Activated CD8-positive, alpha-beta T cell treated with anti-CD3 and anti-CD28 coated beads, Interleukin-2, amount 10 ng/mL, durations not matched to agents 7 days and 5 days (primary cell): Measurements from ENCODE around the gene ZDHHC13. TPM values are rescaled to one million over a fixed set of nuclear protein-coding genes. Genes with fewer than 3 reads are reported as not detected.

Experiments used
- ATAC-seq: fragments of 150-1000 bp; cut with Tn5 transposase; one replicate; pipeline ENCODE4 v1.10.0; 2021; ENCODE audit warnings: moderate library complexity
- CTCF ChIA-PET: fragments of 350-600 bp; sonication (Branson Sonifier 250); formaldehyde crosslinking; loops from one replicate; lab custom pipeline; 2021; ENCODE audit warnings: antibody characterized with exemption; lab: Charles Lee
- POLR2A ChIA-PET: fragments of 350-600 bp; sonication (Branson Sonifier 250); formaldehyde crosslinking; loops from one replicate; lab custom pipeline; 2021; ENCODE audit warnings: antibody characterized with exemption; lab: Charles Lee
- DNase-seq: peaks from one replicate; pipeline ENCODE4 v3.0.0-alpha.2; 2020
- H3K27ac Mint-ChIP-seq: one replicate; pipeline ENCODE4 v1.8.0; 2021; ENCODE audit warnings: mild to moderate bottlenecking, mixed read lengths
- H3K27me3 Mint-ChIP-seq: one replicate; pipeline ENCODE4 v1.8.0; 2021; ENCODE audit warnings: low read depth, mixed read lengths
- H3K36me3 Mint-ChIP-seq: one replicate; pipeline ENCODE4 v1.8.0; 2021; ENCODE audit warnings: low read depth, mixed read lengths
- H3K4me1 Mint-ChIP-seq: one replicate; pipeline ENCODE4 v1.8.0; 2021; ENCODE audit warnings: low read depth, mixed read lengths
- H3K4me3 Mint-ChIP-seq: one replicate; pipeline ENCODE4 v1.8.0; 2021; ENCODE audit warnings: mild to moderate bottlenecking, mixed read lengths
- H3K9me3 Mint-ChIP-seq: one replicate; pipeline ENCODE4 v1.8.0; 2022; ENCODE audit warnings: mixed read lengths; ENCODE audit not compliant: insufficient read depth
- total RNA-seq, 2 experiments: library from RNA; stranded (reverse); gene quantifications; one replicate each; pipeline ENCODE4 v1.2.3, GENCODE V29; 2021

The ZDHHC13 gene, protein sequence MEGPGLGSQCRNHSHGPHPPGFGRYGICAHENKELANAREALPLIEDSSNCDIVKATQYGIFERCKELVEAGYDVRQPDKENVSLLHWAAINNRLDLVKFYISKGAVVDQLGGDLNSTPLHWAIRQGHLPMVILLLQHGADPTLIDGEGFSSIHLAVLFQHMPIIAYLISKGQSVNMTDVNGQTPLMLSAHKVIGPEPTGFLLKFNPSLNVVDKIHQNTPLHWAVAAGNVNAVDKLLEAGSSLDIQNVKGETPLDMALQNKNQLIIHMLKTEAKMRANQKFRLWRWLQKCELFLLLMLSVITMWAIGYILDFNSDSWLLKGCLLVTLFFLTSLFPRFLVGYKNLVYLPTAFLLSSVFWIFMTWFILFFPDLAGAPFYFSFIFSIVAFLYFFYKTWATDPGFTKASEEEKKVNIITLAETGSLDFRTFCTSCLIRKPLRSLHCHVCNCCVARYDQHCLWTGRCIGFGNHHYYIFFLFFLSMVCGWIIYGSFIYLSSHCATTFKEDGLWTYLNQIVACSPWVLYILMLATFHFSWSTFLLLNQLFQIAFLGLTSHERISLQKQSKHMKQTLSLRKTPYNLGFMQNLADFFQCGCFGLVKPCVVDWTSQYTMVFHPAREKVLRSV
- total RNA-seq = 10 to 100 TPM; 23.9 to 25.7 TPM

- POLR2A ChIA-PET = no interaction called here
- ATAC-seq = peak; percentile 100
- Mint-ChIP-seq H3K27ac (peak within 1 kb of the TSS; percentile 88), H3K27me3 (peaks cover 10% of the 10 kb centered on the region), H3K4me1 (peaks cover 41% of the 10 kb centered on the region), H3K36me3 (peaks cover 36% of the 10 kb centered on the region), H3K9me3 (no peaks in the 10 kb centered on the region), H3K4me3 (peak within 1 kb of the TSS; percentile 88)
- CTCF ChIA-PET = interaction anchor here (0.8 to 1.8 kb wide), 2 partner anchors 28 to 40 kb away, joined by 3 to 13 read pairs; no protein-coding TSS in a partner anchor
- peak; percentile 96 for DNase-seq
Measured at GRCh38 chr11:19116971-19117759, at the start of gene ZDHHC13. ZDHHC13 (plus strand) TSS chr11:19117168; CDS start chr11:19117250, 82 bp downstream.

GRCh38 chr11:19071255-19071654 is 45.7 kb upstream of the ZDHHC13 start:
- Mint-ChIP-seq H3K36me3 (no peaks in the 10 kb centered on the region), H3K9me3 (no peaks in the 10 kb centered on the region), H3K4me3 (no peak overlapping the region), H3K4me1 (no peaks in the 10 kb centered on the region), H3K27me3 (peaks cover 19% of the 10 kb centered on the region), H3K27ac (no peak overlapping the region)
- DNase-seq = peak; percentile 69
- ChIA-PET CTCF (interaction anchor here (0.6 to 2.4 kb wide), 51 partner anchors 9 to 710 kb away, joined by 3 to 25 read pairs (median 4); partner anchors contain the start of genes E2F8 and MRGPRX2), POLR2A (no interaction called here)
- ATAC-seq = peak; percentile 95

DNA sequence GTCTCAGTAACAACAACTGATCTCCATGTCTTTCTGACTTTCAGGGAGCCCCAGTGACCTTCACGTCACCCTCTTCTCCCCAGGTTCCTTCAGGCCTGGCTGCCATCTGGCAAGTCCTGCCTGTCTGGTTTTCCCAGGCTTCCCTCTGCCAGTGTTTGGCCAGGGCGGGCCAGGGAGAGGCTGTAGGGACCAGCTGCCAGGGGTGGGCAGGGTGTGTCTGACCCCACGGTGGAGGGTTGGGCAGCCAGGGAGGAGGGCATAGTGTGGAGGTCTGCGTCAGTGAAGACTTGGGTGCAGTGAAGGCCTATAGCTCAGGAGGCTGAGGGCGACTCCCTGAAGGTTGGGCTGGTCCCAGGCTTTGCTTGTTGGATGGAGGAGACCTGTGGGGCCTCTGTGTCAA is 44.5 kb upstream of the ZDHHC13 start:
- no peak for ATAC-seq

DNA sequence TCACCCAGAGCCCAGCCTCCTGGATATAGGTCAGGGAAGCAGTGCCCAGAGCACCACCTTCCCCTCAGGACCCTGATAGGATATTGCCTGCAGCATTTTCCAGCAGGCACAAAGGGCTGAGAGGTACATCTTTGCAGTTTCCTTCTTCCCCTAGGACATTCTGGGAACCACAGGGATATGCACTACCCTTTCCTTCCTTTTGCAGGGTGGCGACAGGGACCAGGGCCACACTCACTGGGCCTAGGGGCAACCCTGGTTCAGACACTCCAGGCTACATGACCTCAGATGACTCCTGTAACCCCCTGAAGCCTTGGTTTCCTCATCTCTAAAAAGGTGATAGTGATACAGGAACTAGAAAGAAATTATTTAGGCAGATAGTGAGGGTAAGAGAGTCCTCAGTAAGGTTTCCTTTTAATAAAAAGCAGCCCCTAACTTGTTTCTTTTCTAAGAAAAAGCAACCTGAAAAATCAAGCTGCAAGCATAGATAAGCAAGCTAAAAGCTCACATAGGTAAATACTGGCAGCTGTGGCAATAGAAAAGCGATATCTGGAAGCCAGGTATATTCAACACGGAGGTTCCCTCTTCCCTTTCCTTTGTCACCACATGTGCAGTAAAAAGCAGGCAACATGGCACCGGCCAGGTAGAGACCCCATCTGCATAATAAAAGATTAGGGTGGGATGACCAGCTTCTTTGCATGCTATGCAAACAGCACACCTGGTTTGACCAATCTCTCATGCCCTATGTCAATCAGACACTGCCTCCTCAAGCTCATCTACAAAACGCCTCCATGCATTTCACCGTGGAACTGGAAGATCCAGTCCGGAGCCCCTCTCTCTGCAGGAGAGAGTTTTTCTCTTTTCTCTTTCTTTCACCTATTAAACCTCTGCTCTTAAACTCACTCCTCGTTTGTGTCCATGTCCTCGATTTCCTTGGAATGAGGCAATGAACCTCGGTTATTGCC is 43.2 kb upstream of the ZDHHC13 start:
- ATAC-seq (no peak), DNase-seq (no peak)
- H3K36me3 Mint-ChIP-seq = no peaks in the 10 kb centered on the region
- no peak overlapping the region for H3K27ac Mint-ChIP-seq
- ChIA-PET CTCF (no interaction called here), POLR2A (no interaction called here)
- no peaks in the 10 kb centered on the region for H3K4me1 Mint-ChIP-seq
- H3K9me3 Mint-ChIP-seq = no peaks in the 10 kb centered on the region
- no peak overlapping the region for H3K4me3 Mint-ChIP-seq
- peaks cover 12% of the 10 kb centered on the region for H3K27me3 Mint-ChIP-seq

More for the DNA sequence above, 44.5 kb upstream of the ZDHHC13 start:
- POLR2A ChIA-PET = no interaction called here
- no peak overlapping the region for H3K27ac Mint-ChIP-seq
- peaks cover 12% of the 10 kb centered on the region for H3K27me3 Mint-ChIP-seq
- no peaks in the 10 kb centered on the region for H3K36me3 Mint-ChIP-seq
- DNase-seq = no peak
- no peaks in the 10 kb centered on the region for H3K9me3 Mint-ChIP-seq
- no peaks in the 10 kb centered on the region for H3K4me1 Mint-ChIP-seq
- no peak overlapping the region for H3K4me3 Mint-ChIP-seq
- CTCF ChIA-PET = interaction anchor here (2.1 kb wide), 1 partner anchor 49 kb away, joined by 8 read pairs; no protein-coding TSS in a partner anchor

GRCh38 chr11:19075636-19076035 is 41.3 kb upstream of the ZDHHC13 start:
- no peak overlapping the region for H3K27ac Mint-ChIP-seq
- H3K4me1 Mint-ChIP-seq = no peaks in the 10 kb centered on the region
- no peak for ATAC-seq
- no peak for DNase-seq
- H3K27me3 Mint-ChIP-seq = peaks cover 15% of the 10 kb centered on the region
- no peak overlapping the region for H3K4me3 Mint-ChIP-seq
- POLR2A ChIA-PET = no interaction called here
- CTCF ChIA-PET = interaction anchor here (1.0 to 3.8 kb wide), 6 partner anchors 17 to 354 kb away, joined by 3 to 11 read pairs (median 3); no protein-coding TSS in a partner anchor
- H3K36me3 Mint-ChIP-seq = no peaks in the 10 kb centered on the region
- no peaks in the 10 kb centered on the region for H3K9me3 Mint-ChIP-seq

GRCh38 chr11:19076744-19077589 is 40.0 kb upstream of the ZDHHC13 start:
- no peak overlapping the region for H3K4me3 Mint-ChIP-seq
- CTCF ChIA-PET = interaction anchor here (0.6 to 3.8 kb wide), 27 partner anchors 9 to 637 kb away, joined by 3 to 13 read pairs (median 4); partner anchors contain the start of genes MRGPRX2 and ZDHHC13
- ATAC-seq (peak; percentile 68), DNase-seq (peak; percentile 69)
- POLR2A ChIA-PET = no interaction called here
- H3K27ac Mint-ChIP-seq = no peak overlapping the region
- H3K36me3 Mint-ChIP-seq = no peaks in the 10 kb centered on the region
- H3K27me3 Mint-ChIP-seq = peaks cover 18% of the 10 kb centered on the region
- no peaks in the 10 kb centered on the region for H3K9me3 Mint-ChIP-seq
- no peaks in the 10 kb centered on the region for H3K4me1 Mint-ChIP-seq

- Mint-ChIP-seq H3K36me3 (no peaks in the 10 kb centered on the region), H3K27me3 (peaks cover 18% of the 10 kb centered on the region), H3K9me3 (no peaks in the 10 kb centered on the region), H3K4me3 (no peak overlapping the region), H3K4me1 (no peaks in the 10 kb centered on the region), H3K27ac (no peak overlapping the region)
- ChIA-PET CTCF (interaction anchor here (1.6 to 3.8 kb wide), 9 partner anchors 10 to 152 kb away, joined by 4 to 13 read pairs (median 7); partner anchors contain the start of gene ZDHHC13), POLR2A (interaction anchor here (0.7 kb wide), 1 partner anchor 83 kb away, joined by 3 read pairs; no protein-coding TSS in a partner anchor)
- DNase-seq = no peak
- ATAC-seq = no peak
Measured at GRCh38 chr11:19077965-19078364, 39.0 kb upstream of the ZDHHC13 start.

DNA sequence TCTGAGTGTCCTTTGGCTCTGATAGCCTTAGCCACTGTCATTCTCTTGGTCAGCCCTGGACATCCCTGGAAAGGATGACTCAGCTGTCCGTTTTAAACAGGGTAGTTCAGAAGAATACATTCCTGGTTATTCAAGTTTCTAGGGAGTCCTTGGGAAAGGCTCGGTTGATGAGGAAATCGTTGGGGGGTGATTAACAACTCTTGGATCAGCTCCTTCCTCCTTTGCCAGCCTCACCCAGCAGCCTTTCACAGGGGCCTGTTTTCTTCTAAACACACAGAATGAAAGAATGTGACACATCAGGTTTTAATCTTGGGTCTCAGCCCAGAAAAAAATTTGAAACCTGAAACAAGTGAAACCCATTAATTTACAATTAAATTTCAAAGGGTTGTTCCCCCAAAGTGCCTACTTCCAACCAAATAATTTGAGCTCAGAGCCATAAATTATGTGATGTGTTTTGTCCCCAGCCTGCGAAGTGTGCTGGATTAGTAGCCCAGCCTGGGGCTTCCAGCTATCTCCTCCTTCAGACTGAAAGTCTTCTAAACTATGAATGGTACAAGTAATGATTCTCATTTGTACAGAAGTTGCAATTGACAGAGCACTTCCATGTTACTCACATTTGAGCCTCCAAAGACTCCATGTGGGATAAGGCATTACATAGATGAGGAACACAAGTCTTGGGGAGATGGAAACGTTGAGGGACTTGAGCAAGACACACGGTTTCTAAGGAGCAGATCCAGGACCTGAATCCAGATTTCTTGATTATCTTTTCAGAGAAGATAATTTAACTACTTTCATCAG is 37.1 kb upstream of the ZDHHC13 start:
- H3K9me3 Mint-ChIP-seq = no peaks in the 10 kb centered on the region
- no peak for DNase-seq
- H3K27me3 Mint-ChIP-seq = peaks cover 24% of the 10 kb centered on the region
- ChIA-PET POLR2A (interaction anchor here (0.9 kb wide), 1 partner anchor 12 kb away, joined by 3 read pairs; no protein-coding TSS in a partner anchor), CTCF (interaction anchor here (3.3 kb wide), 1 partner anchor 9 kb away, joined by 24 read pairs; no protein-coding TSS in a partner anchor)
- no peaks in the 10 kb centered on the region for H3K4me1 Mint-ChIP-seq
- no peak overlapping the region for H3K4me3 Mint-ChIP-seq
- ATAC-seq = no peak
- H3K36me3 Mint-ChIP-seq = no peaks in the 10 kb centered on the region
- no peak overlapping the region for H3K27ac Mint-ChIP-seq

DNA sequence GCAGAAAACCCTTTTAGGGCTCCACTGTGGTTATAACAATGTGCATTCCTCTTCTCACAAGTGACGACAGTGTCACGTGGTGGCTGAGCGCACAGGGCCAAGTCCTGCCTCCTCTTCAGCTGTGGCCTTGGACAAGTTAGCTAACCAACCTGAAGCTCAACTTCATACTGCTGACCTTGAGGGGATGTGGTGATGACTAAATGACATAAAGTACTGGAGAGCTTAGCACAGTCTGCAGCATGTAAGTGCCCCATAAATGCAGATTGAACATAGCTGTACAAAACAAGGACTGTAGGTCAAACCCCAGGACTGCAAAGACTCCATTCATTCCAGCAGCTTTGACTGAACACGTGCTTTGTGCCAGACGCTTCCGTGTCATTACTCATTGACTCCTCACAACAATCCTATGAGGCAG is 36.4 kb upstream of the ZDHHC13 start:
- no peaks in the 10 kb centered on the region for H3K36me3 Mint-ChIP-seq
- H3K27ac Mint-ChIP-seq = no peak overlapping the region
- POLR2A ChIA-PET = interaction anchor here (0.9 kb wide), 1 partner anchor 12 kb away, joined by 3 read pairs; no protein-coding TSS in a partner anchor
- ATAC-seq (no peak), DNase-seq (no peak)
- H3K4me1 Mint-ChIP-seq = no peaks in the 10 kb centered on the region
- no peak overlapping the region for H3K4me3 Mint-ChIP-seq
- no peaks in the 10 kb centered on the region for H3K9me3 Mint-ChIP-seq
- CTCF ChIA-PET = interaction anchor here (0.7 to 3.3 kb wide), 2 partner anchors 10 to 22 kb away, joined by 3 to 24 read pairs; no protein-coding TSS in a partner anchor
- peaks cover 24% of the 10 kb centered on the region for H3K27me3 Mint-ChIP-seq
